IMR-90 (cell line): ENCODE measurements around the gene ADGRV1. TPM values are rescaled to one million over a fixed set of nuclear protein-coding genes. Genes with fewer than 3 reads are reported as not detected.

Experiments used
- ATAC-seq: fragments of 200-7000 bp; cut with Tn5 transposase; 2 replicates; pipeline ENCODE4 v1.9.1; 2020; ENCODE audit warnings: low read depth, mild to moderate bottlenecking, moderate library complexity
- BruUV-seq: library from RNA; stranded (reverse); fragments of 400-500 nt; replicated peaks from 2 replicates; lab custom pipeline; 2021; lab: Mats Ljungman, UMichigan
- CTCF ChIA-PET: fragments of 300-600 bp; formaldehyde crosslinking; extraction: SDS; loops from one replicate; lab custom pipeline; 2021; ENCODE audit warnings: antibody characterized with exemption; lab: Yijun Ruan, JAX
- POLR2A ChIA-PET: fragments of 300-600 bp; sonication (Branson Sonifier 250); formaldehyde crosslinking; loops from one replicate; lab custom pipeline; 2022; ENCODE audit warnings: antibody characterized with exemption; ENCODE audit not compliant: unreplicated experiment; lab: Charles Lee
- DNase-seq: peaks from one replicate; pipeline ENCODE4 v3.0.0; 2013
- H2AFZ ChIP-seq: replicated peaks from 2 replicates; pipeline ENCODE3; 2013; ENCODE audit warnings: low read length, mild to moderate bottlenecking; ENCODE audit not compliant: poor library complexity
- H2AK5ac ChIP-seq: 2 replicates; pipeline ENCODE4 v1.6.1; 2013; ENCODE audit warnings: low read depth, low read length, inconsistent platforms
- H2AK9ac ChIP-seq: replicated peaks from 2 replicates; pipeline ENCODE3; 2013; ENCODE audit warnings: mild to moderate bottlenecking, low read depth, low read length, moderate library complexity; ENCODE audit not compliant: poor library complexity
- H2BK120ac ChIP-seq: 2 replicates; pipeline ENCODE4 v1.6.1; 2013; ENCODE audit warnings: low read depth, low read length, inconsistent platforms
- H2BK15ac ChIP-seq: 3 replicates; pipeline ENCODE4 v1.6.1; 2013; ENCODE audit warnings: low read depth, low read length, inconsistent platforms
- H2BK20ac ChIP-seq: 2 replicates; pipeline ENCODE4 v1.6.1; 2013; ENCODE audit warnings: low read depth, mild to moderate bottlenecking, inconsistent platforms, low read length, moderate library complexity
- H2BK5ac ChIP-seq: 2 replicates; pipeline ENCODE4 v1.6.1; 2013; ENCODE audit warnings: mild to moderate bottlenecking, low read depth, low read length, inconsistent platforms; ENCODE audit not compliant: poor library complexity, severe bottlenecking
- H3K14ac ChIP-seq: replicated peaks from 2 replicates; pipeline ENCODE4 v1.6.1; 2013; ENCODE audit warnings: low read depth, low read length, inconsistent platforms
- H3K18ac ChIP-seq: 2 replicates; pipeline ENCODE4 v1.6.1; 2013; ENCODE audit warnings: low read depth, low read length, control low read depth
- H3K23ac ChIP-seq: 2 replicates; pipeline ENCODE4 v1.6.1; 2013; ENCODE audit warnings: low read depth, low read length, inconsistent platforms
- H3K27ac ChIP-seq: 2 replicates; pipeline ENCODE4 v1.5.1; 2013; ENCODE audit warnings: mild to moderate bottlenecking, control low read depth, low read length; ENCODE audit not compliant: insufficient read depth
- H3K27me3 ChIP-seq: 2 replicates; pipeline ENCODE4 v1.6.1; 2013; ENCODE audit warnings: low read length; ENCODE audit not compliant: control insufficient read depth, insufficient read depth
- H3K36me3 ChIP-seq: 2 replicates; pipeline ENCODE4 v1.6.1; 2013; ENCODE audit warnings: low read length, mixed read lengths; ENCODE audit not compliant: control insufficient read depth, insufficient read depth
- H3K4ac ChIP-seq: 2 replicates; pipeline ENCODE4 v1.6.1; 2013; ENCODE audit warnings: low read depth, low read length, inconsistent platforms
- H3K4me1 ChIP-seq: 2 replicates; pipeline ENCODE4 v1.6.1; 2013; ENCODE audit warnings: low read length, mixed read lengths; ENCODE audit not compliant: control insufficient read depth, insufficient read depth
- H3K4me2 ChIP-seq: 2 replicates; pipeline ENCODE4 v1.6.1; 2013; ENCODE audit warnings: low read depth, mild to moderate bottlenecking, control low read depth, low read length, moderate library complexity
- H3K4me3 ChIP-seq: 2 replicates; pipeline ENCODE4 v1.5.1; 2013; ENCODE audit warnings: low read depth, mild to moderate bottlenecking, control low read depth, low read length, moderate library complexity; ENCODE audit not compliant: insufficient read depth
- H3K56ac ChIP-seq: 2 replicates; pipeline ENCODE4 v1.6.1; 2013; ENCODE audit warnings: low read length, inconsistent platforms; ENCODE audit not compliant: insufficient read depth; ENCODE audit errors: extremely low read depth
- H3K79me1 ChIP-seq, 2 experiments: 2 replicates each; pipeline ENCODE4 v1.6.1; 2013; ENCODE audit warnings: low read length in 2 of 2, inconsistent platforms in 1 of 2, low read depth in 1 of 2
- H3K9ac ChIP-seq: 2 replicates; pipeline ENCODE4 v1.6.1; 2013; ENCODE audit warnings: low read depth, low read length, control low read depth
- H3K9me1 ChIP-seq: 2 replicates; pipeline ENCODE4 v1.6.1; 2013; ENCODE audit warnings: low read length, inconsistent platforms; ENCODE audit not compliant: insufficient read depth
- H3K9me3 ChIP-seq: 2 replicates; pipeline ENCODE4 v1.6.1; 2013; ENCODE audit warnings: low read length; ENCODE audit not compliant: control insufficient read depth, insufficient read depth
- H4K20me1 ChIP-seq: 2 replicates; pipeline ENCODE4 v1.6.1; 2013; ENCODE audit warnings: low read length, inconsistent platforms; ENCODE audit not compliant: insufficient read depth
- H4K5ac ChIP-seq: 2 replicates; pipeline ENCODE4 v1.6.1; 2013; ENCODE audit warnings: mild to moderate bottlenecking, low read depth, low read length, control low read depth
- H4K8ac ChIP-seq, 2 experiments: 2 replicates each; pipeline ENCODE4 v1.6.1; 2013; ENCODE audit warnings: low read depth in 2 of 2, low read length in 2 of 2, control low read depth in 1 of 2, inconsistent platforms in 1 of 2
- H4K91ac ChIP-seq: 2 replicates; pipeline ENCODE4 v1.6.1; 2013; ENCODE audit warnings: low read depth, low read length, inconsistent platforms; ENCODE audit not compliant: insufficient read depth
- BHLHE40 ChIP-seq: fragments of 150-350 bp; IDR thresholded peaks from 2 replicates; pipeline ENCODE4 v1.6.1; 2016; ENCODE audit warnings: mild to moderate bottlenecking, low read depth, low read length
- CHD1 ChIP-seq: IDR thresholded peaks from 2 replicates; pipeline ENCODE4 v1.6.1; 2012; ENCODE audit warnings: low read depth, low read length, improper control_type of control experiment
- CTCF ChIP-seq: conservative IDR thresholded peaks from 2 replicates; pipeline ENCODE4 v1.5.1; 2012; ENCODE audit warnings: mild to moderate bottlenecking, low read depth, low read length, improper control_type of control experiment
- ELK1 ChIP-seq: fragments of 150-350 bp; IDR thresholded peaks from 2 replicates; pipeline ENCODE4 v1.6.1; 2016; ENCODE audit warnings: low read depth, mild to moderate bottlenecking, low read length, moderate library complexity, borderline replicate concordance
- FOS ChIP-seq: fragments of 150-350 bp; IDR thresholded peaks from 2 replicates; pipeline ENCODE4 v1.6.1; 2016; ENCODE audit warnings: low read depth, low read length
- MAFK ChIP-seq: IDR thresholded peaks from 2 replicates; pipeline ENCODE4 v1.6.1; 2012; ENCODE audit warnings: low read depth, low read length, improper control_type of control experiment
- MAZ ChIP-seq: IDR thresholded peaks from 2 replicates; pipeline ENCODE4 v1.6.1; 2012; ENCODE audit warnings: low read depth, mild to moderate bottlenecking, low read length, improper control_type of control experiment, moderate library complexity, borderline replicate concordance
- MXI1 ChIP-seq: IDR thresholded peaks from 2 replicates; pipeline ENCODE4 v1.6.1; 2012; ENCODE audit warnings: low read depth, mild to moderate bottlenecking, low read length, moderate library complexity, borderline replicate concordance
- NFE2L2 ChIP-seq: fragments of 150-350 bp; IDR thresholded peaks from 2 replicates; pipeline ENCODE4 v1.6.1; 2016; ENCODE audit warnings: low read depth, mild to moderate bottlenecking, low read length
- POLR2A ChIP-seq: IDR thresholded peaks from 2 replicates; pipeline ENCODE4 v1.6.1; 2012; ENCODE audit warnings: mild to moderate bottlenecking, low read depth, low read length
- RAD21 ChIP-seq: IDR thresholded peaks from 2 replicates; pipeline ENCODE4 v1.6.1; 2012; ENCODE audit warnings: low read length, improper control_type of control experiment
- RCOR1 ChIP-seq: IDR thresholded peaks from 2 replicates; pipeline ENCODE4 v1.6.1; 2012; ENCODE audit warnings: mild to moderate bottlenecking, low read length, improper control_type of control experiment; ENCODE audit not compliant: insufficient replicate concordance
- RFX5 ChIP-seq: IDR thresholded peaks from 2 replicates; pipeline ENCODE4 v1.8.0; 2012; ENCODE audit warnings: low read depth, mild to moderate bottlenecking, low read length, moderate library complexity
- SMC3 ChIP-seq: fragments of 150-350 bp; IDR thresholded peaks from 2 replicates; pipeline ENCODE4 v1.6.1; 2016; ENCODE audit warnings: low read depth, mild to moderate bottlenecking, antibody characterized with exemption, low read length, moderate library complexity
- USF2 ChIP-seq: fragments of 150-350 bp; IDR thresholded peaks from 2 replicates; pipeline ENCODE4 v1.6.1; 2017; ENCODE audit warnings: mild to moderate bottlenecking, antibody characterized with exemption, low read length, low read depth
- WGBS, 2 experiments: methylation state at CpG; one replicate each; pipeline versions ENCODE4 v1.1.5 to v1.1.7; 2013; ENCODE audit warnings: missing lambda C conversion rate in 2 of 2; ENCODE audit not compliant: insufficient read length in 1 of 2; ENCODE audit errors: extremely low coverage in 2 of 2; 5-methylcytosine and 5-hydroxymethylcytosine counted together
- dilution Hi-C: fragments of 300-500 bp; cut with HindIII; formaldehyde crosslinking; loops from one replicate; pipeline ENCODE4 v1.14.3; 2018; ENCODE audit warnings: low sequenced_read_pairs; ENCODE audit not compliant: unreplicated experiment
- in situ Hi-C: fragments of 300-500 bp; cut with MboI; formaldehyde crosslinking; loops from 3 replicates; pipeline ENCODE4 v1.14.3; 2019; ENCODE audit warnings: low sequenced_read_pairs, inconsistent platforms, mixed read lengths
- intact Hi-C: fragments of 100-400 bp; cut with micrococcal nuclease; formaldehyde crosslinking; loops from 2 replicates; pipeline ENCODE4 v1.10.0; 2022
- polyA plus RNA-seq, 3 experiments: library from polyadenylated mRNA; depleted of rRNA; stranded (reverse); fragments of >200 nt; gene quantifications; 2 replicates each; pipeline ENCODE4 v1.2.3, GENCODE V29; 2012; ENCODE audit warnings: low replicate concordance in 1 of 3
- total RNA-seq: library from RNA; depleted of rRNA; stranded (reverse); fragments of >200 nt; gene quantifications from 2 replicates; pipeline ENCODE4 v1.2.3, GENCODE V29; 2012

The ADGRV1 gene
- total and polyA plus RNA-seq, 2 of the 4 experiments (the other 2 are of a cell fraction) = under 0.01 TPM; not detected in 1

DNA sequence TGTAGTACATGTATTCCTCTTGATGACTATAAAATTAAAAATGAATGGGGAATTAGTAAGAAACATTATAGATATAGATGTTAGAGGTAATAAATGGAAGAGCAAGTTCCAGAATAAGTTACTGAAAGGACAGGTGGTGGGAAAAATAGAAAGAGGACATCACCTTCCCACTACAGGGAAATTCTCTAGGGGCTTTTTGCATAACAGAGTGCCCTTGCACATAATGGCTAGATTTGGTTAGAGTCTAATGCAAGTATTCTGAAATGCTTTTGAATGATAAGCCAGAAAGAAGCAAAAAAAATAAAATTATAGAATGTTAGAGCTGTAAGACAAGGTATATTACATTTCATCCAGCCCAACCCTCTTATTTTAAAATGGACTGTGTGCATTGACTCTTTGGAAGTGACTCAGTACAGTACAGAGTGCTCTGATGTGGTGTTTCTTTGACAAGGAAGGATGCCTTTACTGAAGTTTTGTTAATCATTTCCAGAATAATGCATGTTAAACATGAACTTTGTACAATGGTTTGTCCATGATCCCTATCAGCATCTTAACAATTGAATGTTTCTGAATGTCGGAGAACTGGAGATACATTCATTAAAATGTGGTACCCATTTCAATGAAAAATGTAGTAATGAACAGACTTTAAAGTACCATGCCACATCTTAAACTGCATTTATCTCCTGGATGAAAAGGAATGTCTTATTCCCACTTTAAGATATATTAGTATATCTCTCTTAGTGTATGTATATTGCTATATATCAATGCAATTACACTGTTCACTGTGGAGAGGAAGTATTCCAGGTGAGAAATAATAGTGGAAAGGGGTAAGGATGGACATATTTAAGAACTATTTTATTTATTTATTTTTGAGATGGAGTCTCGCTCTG, 391.1 kb downstream of the ADGRV1 start:
- Histone ChIP-seq H3K9me3 (no peaks in the 10 kb centered on the region), H3K56ac (no peak overlapping the region), H4K5ac (no peak overlapping the region), H2AFZ (no peak overlapping the region), H3K18ac (no peak overlapping the region), H4K91ac (no peak overlapping the region), H4K8ac (no peak overlapping the region), H3K4me3 (no peak overlapping the region), H4K20me1 (no peaks in the 10 kb centered on the region), H2BK5ac (no peak overlapping the region), H3K14ac (no peak overlapping the region), H2BK20ac (no peak overlapping the region), H3K9ac (no peak overlapping the region), H3K23ac (no peak overlapping the region), H2AK5ac (no peak overlapping the region), H2AK9ac (no peak overlapping the region), H3K4me1 (no peaks in the 10 kb centered on the region), H3K36me3 (no peaks in the 10 kb centered on the region), H3K27me3 (no peaks in the 10 kb centered on the region), H3K4ac (no peak overlapping the region), H2BK15ac (no peak overlapping the region), H3K79me1 (no peaks in the 10 kb centered on the region), H3K4me2 (no peak overlapping the region), H3K27ac (no peak overlapping the region), H3K9me1 (no peaks in the 10 kb centered on the region), H2BK120ac (no peak overlapping the region)
- no CpG with 5 or more reads among the region's 2 CpGs for WGBS, 2 experiments
- intact Hi-C loops (no loop called here), in situ Hi-C loops (no loop called here), dilution Hi-C loops (no loop called here)
- CTCF ChIA-PET = no interaction called here
- no TSS peak for BruUV-seq
- POLR2A ChIA-PET = no interaction called here
- DNase-seq = no peak
- ATAC-seq = no peak
- TF ChIP-seq CTCF (no peak), MAFK (no peak), MXI1 (no peak), MAZ (no peak), ELK1 (no peak), RCOR1 (no peak), CHD1 (no peak), NFE2L2 (no peak), USF2 (no peak), SMC3 (no peak), RFX5 (no peak), RAD21 (no peak), POLR2A (no peak), BHLHE40 (no peak), FOS (no peak)
